Endodermal cell (in vitro differentiated cells): ENCODE data around the gene SCYL2. TPM values are rescaled to one million over a fixed set of nuclear protein-coding genes. Genes with fewer than 3 reads are reported as not detected.

Experiments used
- DNase-seq: peaks from one replicate; pipeline ENCODE4 v3.0.0-alpha.2; 2017
- H3K27ac ChIP-seq: 2 replicates; pipeline ENCODE4 v1.5.1; 2013; ENCODE audit warnings: mild to moderate bottlenecking, low read depth, low read length, moderate library complexity
- H3K27me3 ChIP-seq: 2 replicates; pipeline ENCODE4 v1.6.1; 2013; ENCODE audit warnings: mild to moderate bottlenecking, low read length, moderate library complexity; ENCODE audit not compliant: insufficient read depth, control insufficient read depth, poor library complexity, severe bottlenecking
- H3K36me3 ChIP-seq: 2 replicates; pipeline ENCODE4 v1.7.0; 2013; ENCODE audit warnings: mild to moderate bottlenecking, low read length, moderate library complexity; ENCODE audit not compliant: control insufficient read depth, insufficient read depth
- H3K4me1 ChIP-seq: one replicate; pipeline ENCODE4 v1.7.0; 2013; ENCODE audit warnings: low read length; ENCODE audit not compliant: control insufficient read depth, insufficient read depth
- H3K4me3 ChIP-seq: 2 replicates; pipeline ENCODE4 v1.5.1; 2013; ENCODE audit warnings: mild to moderate bottlenecking, low read length, moderate library complexity
- H3K9ac ChIP-seq: 2 replicates; pipeline ENCODE4 v1.6.1; 2013; ENCODE audit warnings: mild to moderate bottlenecking, low read length, moderate library complexity; ENCODE audit not compliant: poor library complexity, severe bottlenecking; ENCODE audit errors: extremely low read depth
- H3K9me3 ChIP-seq: 2 replicates; pipeline ENCODE4 v1.6.1; 2013; ENCODE audit warnings: mild to moderate bottlenecking, low read length, moderate library complexity; ENCODE audit not compliant: control insufficient read depth
- H3K27ac Mint-ChIP-seq: 2 replicates; pipeline ENCODE4 v1.8.0; 2020; ENCODE audit warnings: mixed read lengths
- H3K27me3 Mint-ChIP-seq: 2 replicates; pipeline ENCODE4 v1.8.0; 2021; ENCODE audit warnings: mild to moderate bottlenecking, mixed read lengths; ENCODE audit not compliant: insufficient read depth
- H3K36me3 Mint-ChIP-seq: 2 replicates; pipeline ENCODE4 v1.8.0; 2020; ENCODE audit warnings: low read depth, mixed read lengths
- H3K4me1 Mint-ChIP-seq: 2 replicates; pipeline ENCODE4 v1.8.0; 2020; ENCODE audit warnings: mixed read lengths
- H3K4me3 Mint-ChIP-seq: 2 replicates; pipeline ENCODE4 v1.8.0; 2020; ENCODE audit warnings: mild to moderate bottlenecking, moderate library complexity, mixed read lengths
- H3K9me3 Mint-ChIP-seq: 2 replicates; pipeline ENCODE4 v1.8.0; 2020; ENCODE audit warnings: mild to moderate bottlenecking, mixed read lengths
- WGBS, 2 experiments: methylation state at CpG; one replicate each; pipeline versions ENCODE4 v1.1.5 to v1.1.7; 2013; ENCODE audit warnings: missing lambda C conversion rate in 2 of 2, mixed read lengths in 1 of 2; ENCODE audit not compliant: insufficient coverage in 1 of 2, insufficient read length in 1 of 2; 5-methylcytosine and 5-hydroxymethylcytosine counted together
- total RNA-seq, 2 donors: library from RNA; stranded (reverse); fragmentation: NEBNext Ultra II Directional in 1 of 2; extraction: Animal tissue kit (Norgen Biotek cat#: 25700) in 1 of 2; gene quantifications; 2 replicates in 1 of 2; 3 replicates in 1 of 2; pipeline ENCODE4 v1.2.1, GENCODE V29; 2021
- TF ChIP-seq, protein P1 (sequence below): fragments of 200-600 bp; sonication (generic); conservative IDR thresholded peaks from 2 replicates; pipeline ENCODE4 v1.5.0; 2021; ENCODE audit warnings: antibody characterized with exemption, mild to moderate bottlenecking

The SCYL2 gene
- total RNA-seq, 2 donors from 2014 or later, result 54.5 to 59.6 TPM

DNA sequence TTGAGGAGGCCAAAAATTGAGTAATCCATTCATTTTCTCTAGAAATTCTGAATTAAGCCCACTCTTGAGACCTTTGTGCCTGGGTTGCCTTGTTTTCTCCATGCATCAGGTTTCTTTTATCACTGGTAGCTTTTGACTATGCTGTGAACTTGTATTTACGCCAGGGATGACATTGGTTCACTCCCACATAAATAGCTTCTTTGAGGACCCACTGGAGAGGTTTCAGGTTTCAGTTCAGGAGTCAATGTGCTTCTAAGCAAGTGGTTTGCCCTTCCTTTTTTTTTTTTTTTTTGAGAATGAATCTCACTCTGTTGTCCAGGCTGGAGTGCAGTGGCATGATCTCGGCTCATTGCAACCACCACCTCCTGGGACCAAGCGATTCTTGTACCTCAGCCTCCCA, 79.7 kb downstream of the SCYL2 start:
- no peaks in the 10 kb centered on the region for H3K27me3 Mint-ChIP-seq
- peaks cover 5% of the 10 kb centered on the region for H3K36me3 Mint-ChIP-seq
- no peak overlapping the region for H3K4me3 ChIP-seq
- WGBS, 2 experiments, result 83 to 88% methylated on average over 1 to 3 of the region's 3 CpGs
- H3K4me1 ChIP-seq, result no peaks in the 10 kb centered on the region
- no peak overlapping the region for H3K9ac ChIP-seq
- no peak overlapping the region for H3K4me3 Mint-ChIP-seq
- H3K9me3 ChIP-seq, result no peaks in the 10 kb centered on the region
- TF ChIP-seq, protein P1, sequence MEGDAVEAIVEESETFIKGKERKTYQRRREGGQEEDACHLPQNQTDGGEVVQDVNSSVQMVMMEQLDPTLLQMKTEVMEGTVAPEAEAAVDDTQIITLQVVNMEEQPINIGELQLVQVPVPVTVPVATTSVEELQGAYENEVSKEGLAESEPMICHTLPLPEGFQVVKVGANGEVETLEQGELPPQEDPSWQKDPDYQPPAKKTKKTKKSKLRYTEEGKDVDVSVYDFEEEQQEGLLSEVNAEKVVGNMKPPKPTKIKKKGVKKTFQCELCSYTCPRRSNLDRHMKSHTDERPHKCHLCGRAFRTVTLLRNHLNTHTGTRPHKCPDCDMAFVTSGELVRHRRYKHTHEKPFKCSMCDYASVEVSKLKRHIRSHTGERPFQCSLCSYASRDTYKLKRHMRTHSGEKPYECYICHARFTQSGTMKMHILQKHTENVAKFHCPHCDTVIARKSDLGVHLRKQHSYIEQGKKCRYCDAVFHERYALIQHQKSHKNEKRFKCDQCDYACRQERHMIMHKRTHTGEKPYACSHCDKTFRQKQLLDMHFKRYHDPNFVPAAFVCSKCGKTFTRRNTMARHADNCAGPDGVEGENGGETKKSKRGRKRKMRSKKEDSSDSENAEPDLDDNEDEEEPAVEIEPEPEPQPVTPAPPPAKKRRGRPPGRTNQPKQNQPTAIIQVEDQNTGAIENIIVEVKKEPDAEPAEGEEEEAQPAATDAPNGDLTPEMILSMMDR, result no peak
- H3K9me3 Mint-ChIP-seq, result peaks cover 4% of the 10 kb centered on the region
- no peak for DNase-seq
- no peaks in the 10 kb centered on the region for H3K27me3 ChIP-seq
- H3K36me3 ChIP-seq, result peaks cover 6% of the 10 kb centered on the region
- no peak overlapping the region for H3K27ac Mint-ChIP-seq
- H3K4me1 Mint-ChIP-seq, result no peaks in the 10 kb centered on the region
- H3K27ac ChIP-seq, result no peak overlapping the region

DNA sequence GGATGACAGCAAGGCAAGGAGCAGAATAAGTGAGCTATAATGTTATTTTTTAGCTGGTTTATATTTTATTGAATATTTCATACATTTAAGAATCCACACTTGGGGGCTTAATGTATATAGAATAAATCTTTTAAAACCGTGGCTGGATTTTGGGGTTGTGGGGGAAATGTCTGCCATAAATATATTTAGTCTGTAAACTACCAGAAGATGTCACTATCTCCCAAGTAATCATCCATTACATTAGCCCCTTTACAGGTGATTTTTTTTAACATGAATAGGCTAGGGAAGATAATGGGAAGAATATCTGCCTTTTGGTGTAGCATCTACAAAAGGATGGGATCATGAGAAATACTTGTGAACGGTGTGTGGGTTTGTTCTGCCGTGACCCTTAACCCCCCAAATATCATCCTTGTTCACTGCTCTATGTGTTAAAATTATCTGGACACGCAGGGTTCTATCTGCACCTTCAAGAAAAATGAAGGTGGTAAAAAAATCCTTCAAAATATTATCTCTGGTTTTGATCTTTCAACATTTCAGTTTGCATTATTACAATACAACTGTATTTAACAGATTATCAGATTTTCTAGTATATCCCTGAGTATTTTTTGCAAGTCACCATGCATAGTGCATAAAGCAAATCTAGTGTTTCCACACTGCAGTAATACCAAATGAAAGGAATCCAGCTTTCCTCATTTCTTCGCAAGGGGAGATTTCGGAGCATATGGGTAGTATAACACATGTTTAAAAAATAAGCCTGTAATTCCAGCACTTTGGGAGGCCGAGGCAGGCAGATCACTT, 81.9 kb downstream of the SCYL2 start:
- Histone ChIP-seq H3K36me3 (no peaks in the 10 kb centered on the region), H3K9me3 (no peaks in the 10 kb centered on the region), H3K4me3 (no peak overlapping the region), H3K27ac (no peak overlapping the region), H3K27me3 (no peaks in the 10 kb centered on the region), H3K4me1 (no peaks in the 10 kb centered on the region), H3K9ac (no peak overlapping the region)
- Mint-ChIP-seq H3K4me1 (no peaks in the 10 kb centered on the region), H3K27me3 (no peaks in the 10 kb centered on the region), H3K27ac (no peak overlapping the region), H3K9me3 (no peaks in the 10 kb centered on the region), H3K4me3 (no peak overlapping the region), H3K36me3 (no peaks in the 10 kb centered on the region)
- DNase-seq, result no peak
- TF ChIP-seq, protein P1, result peak; percentile 80
- 86 to 100% methylated on average over 2 to 6 of the region's 7 CpGs for WGBS, 2 experiments

DNA sequence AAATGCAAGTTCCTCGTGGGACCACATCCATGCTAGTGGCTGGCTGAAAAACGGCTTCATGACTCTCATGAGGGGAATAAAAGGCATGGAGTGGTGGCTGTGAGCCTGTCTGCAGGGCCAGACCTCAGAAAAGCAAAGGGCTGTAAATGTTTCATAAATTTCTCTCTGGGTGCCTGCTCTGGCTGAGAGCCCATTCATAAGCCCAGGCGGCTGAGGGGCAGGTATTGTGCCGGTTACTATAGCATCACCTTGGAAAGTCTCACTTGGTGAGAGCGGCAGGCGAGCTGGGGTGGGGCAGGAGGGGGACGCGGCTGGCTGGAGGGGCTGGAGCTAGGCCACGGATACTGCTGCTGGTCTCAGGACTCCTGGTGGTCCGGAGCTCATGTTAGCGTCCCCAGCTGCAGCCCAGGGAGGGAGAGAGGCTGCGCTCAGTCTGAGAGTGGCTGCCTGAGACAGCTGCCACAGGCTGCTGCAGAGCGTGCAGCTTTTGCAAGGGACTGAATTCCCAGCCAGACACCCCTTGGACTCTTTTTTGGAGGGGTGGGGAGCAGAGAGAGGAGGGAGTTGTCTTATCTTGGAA, 89.8 kb downstream of the SCYL2 start, which contains the start of gene SLC17A8:
Gene SLC17A8, plus strand, starts transcription at position 431 of the 580 bp plus-strand sequence. CDS start 318 bp downstream, outside the sequence.
- no peaks in the 10 kb centered on the region for H3K27me3 ChIP-seq
- H3K9ac ChIP-seq, result no peak within 1 kb of the TSS
- TF ChIP-seq, protein P1, result no peak
- H3K27ac ChIP-seq, result peak within 1 kb of the TSS; percentile 61
- H3K4me3 ChIP-seq, result no peak within 1 kb of the TSS
- H3K9me3 ChIP-seq, result no peaks in the 10 kb centered on the region
- H3K9me3 Mint-ChIP-seq, result no peaks in the 10 kb centered on the region
- H3K4me3 Mint-ChIP-seq, result peak within 1 kb of the TSS; percentile 14
- H3K27ac Mint-ChIP-seq, result no peak within 1 kb of the TSS
- peaks cover 11% of the 10 kb centered on the region for H3K4me1 Mint-ChIP-seq
- peaks cover 4% of the 10 kb centered on the region for H3K27me3 Mint-ChIP-seq
- H3K36me3 ChIP-seq, result no peaks in the 10 kb centered on the region
- peaks cover 6% of the 10 kb centered on the region for H3K4me1 ChIP-seq
- 41 to 42% methylated on average over 6 to 13 of the region's 13 CpGs for WGBS, 2 experiments
- H3K36me3 Mint-ChIP-seq, result no peaks in the 10 kb centered on the region
- DNase-seq, result peak; percentile 92
